CD4-positive, alpha-beta T cell treated with Interleukin-2 at 100 ng/mL for 4 hours (primary cell): Measurements from ENCODE around the gene PRSS2.

Experiments used
- DNase-seq: peaks from one replicate; pipeline ENCODE4 v3.0.0-alpha.2; 2020; ENCODE audit warnings: low spot score

The PRSS2 gene

GRCh38 chr7:142787034-142787768, 16.4 kb downstream of the PRSS2 start:
- peak; percentile 0 for DNase-seq

- peak; percentile 5 for DNase-seq
These were observed 17.0 kb downstream of the PRSS2 start for GRCh38 chr7:142787783-142788182.

GRCh38 chr7:142788303-142789289, 17.8 kb downstream of the PRSS2 start:
- peak; percentile 24 for DNase-seq

GRCh38 chr7:142789441-142789840, 18.7 kb downstream of the PRSS2 start:
- DNase-seq: peak; percentile 38

- DNase-seq: peak; percentile 27
These were observed 19.3 kb downstream of the PRSS2 start for GRCh38 chr7:142790056-142790455.

- peak; percentile 15 for DNase-seq
These were observed 19.8 kb downstream of the PRSS2 start for GRCh38 chr7:142790555-142790954.

GRCh38 chr7:142791502-142791901, 20.7 kb downstream of the PRSS2 start:
- peak; percentile 0 for DNase-seq

GRCh38 chr7:142792129-142792528, 21.4 kb downstream of the PRSS2 start:
- DNase-seq: no peak

- DNase-seq: no peak
These were observed 21.8 kb downstream of the PRSS2 start for GRCh38 chr7:142792593-142792992.

- DNase-seq: no peak
These were observed 22.4 kb downstream of the PRSS2 start for GRCh38 chr7:142793156-142793555.

GRCh38 chr7:142795339-142795863, 24.6 kb downstream of the PRSS2 start:
- DNase-seq: peak; percentile 66

- DNase-seq: no peak
These were observed 25.3 kb downstream of the PRSS2 start for GRCh38 chr7:142796001-142796500.

GRCh38 chr7:142796501-142797390, 26.0 kb downstream of the PRSS2 start:
- peak; percentile 39 for DNase-seq

- peak; percentile 56 for DNase-seq
These were observed 26.9 kb downstream of the PRSS2 start for GRCh38 chr7:142797391-142798377.

- DNase-seq: peak; percentile 63
These were observed 28.0 kb downstream of the PRSS2 start for GRCh38 chr7:142798451-142799436.

- DNase-seq: no peak
These were observed 28.7 kb downstream of the PRSS2 start for GRCh38 chr7:142799437-142799835.

- peak; percentile 64 for DNase-seq
These were observed 29.3 kb downstream of the PRSS2 start for GRCh38 chr7:142800088-142800487.

GRCh38 chr7:142800699-142801260, 30.0 kb downstream of the PRSS2 start:
- DNase-seq: no peak
